Parathyroid adenoma (tissue), 2 donors: ENCODE results near the gene ASB7.

Source experiments
- H2AFZ ChIP-seq: fragments of 300-600 bp; sonication (generic); one replicate; pipeline ENCODE4 v1.7.0; 2017; ENCODE audit warnings: antibody characterized with exemption, mild to moderate bottlenecking
- H3K27ac ChIP-seq: fragments of 300-600 bp; sonication (generic); one replicate; pipeline ENCODE4 v1.7.0; 2017
- H3K27me3 ChIP-seq: fragments of 300-600 bp; sonication (generic); one replicate; pipeline ENCODE4 v1.7.0; 2017; ENCODE audit warnings: low read length; ENCODE audit not compliant: control insufficient read depth, insufficient read depth
- H3K36me3 ChIP-seq: fragments of 300-600 bp; sonication (generic); one replicate; pipeline ENCODE4 v1.7.0; 2017; ENCODE audit warnings: low read length; ENCODE audit not compliant: control insufficient read depth, insufficient read depth
- H3K4me1 ChIP-seq: fragments of 300-600 bp; sonication (generic); one replicate; pipeline ENCODE4 v1.7.0; 2017; ENCODE audit warnings: control low read depth
- H3K4me2 ChIP-seq: fragments of 300-600 bp; sonication (generic); one replicate; pipeline ENCODE4 v1.7.0; 2017; ENCODE audit warnings: low read length
- H3K4me3 ChIP-seq: fragments of 300-600 bp; sonication (generic); one replicate; pipeline ENCODE4 v1.7.0; 2017; ENCODE audit warnings: low read depth, low read length
- H3K79me2 ChIP-seq: fragments of 300-600 bp; sonication (generic); one replicate; pipeline ENCODE4 v1.7.0; 2017; ENCODE audit warnings: control low read depth
- H3K9ac ChIP-seq: fragments of 300-600 bp; sonication (generic); one replicate; pipeline ENCODE4 v1.7.0; 2017; ENCODE audit warnings: mild to moderate bottlenecking
- H3K9me3 ChIP-seq: fragments of 300-600 bp; sonication (generic); one replicate; pipeline ENCODE4 v1.7.0; 2017; ENCODE audit warnings: low read length; ENCODE audit not compliant: control insufficient read depth
- CTCF ChIP-seq: fragments of 300-600 bp; sonication (generic); IDR thresholded peaks from one replicate; pipeline ENCODE4 v1.7.0; 2017; ENCODE audit warnings: antibody characterized with exemption, mild to moderate bottlenecking
- donor health status: primary hyperparathyroidism.

ASB7 gene

GRCh38 chr15:100696452-100696851 is 94.1 kb downstream of the ASB7 start:
- Histone ChIP-seq H3K9me3 (no peaks in the 10 kb centered on the region), H3K79me2 (no peaks in the 10 kb centered on the region), H3K27me3 (no peaks in the 10 kb centered on the region), H3K4me2 (no peak overlapping the region), H3K4me3 (no peak overlapping the region), H3K9ac (no peak overlapping the region), H3K36me3 (no peaks in the 10 kb centered on the region), H3K4me1 (no peaks in the 10 kb centered on the region), H3K27ac (no peak overlapping the region), H2AFZ (no peak overlapping the region)
- TF ChIP-seq CTCF = no peak
